Amniotic epithelial cell (primary cell): ENCODE results near the gene FMO3.
A peak's percentile ranks its signal among the peaks of the same experiment; 100 is the strongest.

Experiments
- DNase-seq: peaks from one replicate; pipeline ENCODE4 v3.0.0-alpha.2; 2010; ENCODE audit warnings: low read depth

The FMO3 gene

DNA sequence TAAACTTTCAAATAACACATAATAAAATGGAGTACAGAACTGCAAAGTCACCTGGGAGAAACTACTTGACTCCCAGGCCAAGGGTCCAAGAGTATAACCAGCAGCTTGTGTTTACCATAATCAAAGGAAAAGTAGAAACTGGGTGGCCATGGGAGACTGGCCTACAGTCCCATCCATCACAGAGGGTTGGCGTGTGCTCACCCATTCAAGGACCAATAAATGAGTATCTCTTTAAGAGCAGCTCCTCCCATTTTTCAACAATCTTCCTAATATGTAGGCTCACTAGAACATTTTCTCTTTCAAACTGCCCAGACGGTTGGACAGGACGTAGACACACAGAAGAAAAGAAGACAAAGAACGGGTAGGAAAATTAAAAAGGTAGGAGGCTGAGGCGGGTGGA is at the start of gene FMO3:
FMO3 (plus strand) TSS at position 302 of the 400 bp plus-strand sequence. CDS start 1,754 bp downstream, outside the sequence.
- DNase-seq = no peak

DNA sequence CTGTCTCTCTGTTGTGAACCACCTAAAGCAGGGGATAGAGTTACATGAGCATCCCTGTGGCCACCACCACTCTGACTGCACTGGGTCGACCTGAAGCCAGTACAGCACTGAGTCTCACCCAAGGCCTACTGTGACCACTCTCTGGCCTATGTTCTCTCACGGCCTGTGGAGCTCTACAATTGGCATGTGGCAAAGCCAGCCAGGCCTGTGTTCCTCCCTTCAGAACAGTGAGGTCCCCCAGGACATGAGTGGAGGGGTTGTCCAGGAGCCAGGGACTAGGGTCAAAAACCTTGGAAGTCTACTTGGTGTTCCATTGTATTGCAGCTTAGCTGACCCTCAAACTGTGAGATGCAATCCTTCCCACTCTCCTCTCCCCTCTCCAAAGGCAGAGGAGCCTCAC is 42.7 kb upstream of the FMO3 start:
- DNase-seq = no peak

DNA sequence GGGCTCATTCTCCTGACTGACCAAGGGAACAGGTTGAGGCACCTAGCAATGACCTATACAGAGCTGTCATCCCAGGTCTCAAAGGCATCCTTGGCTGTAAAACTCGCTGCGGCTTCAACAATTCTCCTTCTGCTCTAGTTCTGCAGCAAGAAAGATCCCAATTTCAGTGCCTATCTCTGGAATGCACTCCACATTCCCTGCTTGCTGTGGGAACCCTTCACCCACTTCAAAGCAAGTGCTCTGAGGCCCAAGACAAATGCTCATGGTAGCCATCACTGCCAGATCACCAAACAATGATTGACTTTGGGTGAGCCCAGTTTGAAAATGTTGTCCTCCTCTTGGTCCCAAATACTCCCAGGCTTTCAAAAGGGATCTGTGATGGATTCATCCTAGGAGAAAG is 37.7 kb upstream of the FMO3 start:
- DNase-seq = no peak

DNA sequence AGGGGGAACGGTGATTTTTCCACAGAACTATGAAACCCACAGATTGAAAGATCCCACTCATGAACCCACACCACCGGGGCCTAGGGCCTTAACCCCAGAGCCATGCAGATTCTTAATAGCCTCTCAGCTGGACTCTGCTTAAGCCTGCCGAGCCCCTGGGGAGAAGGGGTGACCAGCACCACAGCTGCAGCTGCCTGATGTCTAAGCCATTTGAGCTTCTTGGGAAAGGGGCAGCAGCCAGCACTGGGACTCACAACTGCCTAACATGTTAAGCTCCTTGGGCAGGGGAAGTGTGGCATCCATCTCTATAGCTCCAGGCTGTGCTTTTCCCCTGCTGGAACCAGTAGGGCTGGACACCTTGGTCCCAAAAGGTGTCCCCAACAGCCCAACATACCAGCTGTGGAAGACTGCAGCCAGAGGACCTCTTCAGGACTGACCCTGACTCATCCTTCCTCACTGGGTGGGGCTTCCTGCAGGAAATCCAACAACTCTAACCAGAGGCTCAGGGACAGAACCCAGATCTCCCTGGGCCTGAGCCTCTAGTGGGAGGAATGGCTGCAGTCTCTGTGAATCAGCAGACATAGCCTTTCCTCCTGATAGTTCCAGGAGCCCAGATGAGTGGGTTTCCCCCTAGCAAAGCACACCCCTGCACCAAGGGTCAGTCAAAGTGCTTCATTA is 34.6 kb upstream of the FMO3 start:
- DNase-seq = no peak

DNA sequence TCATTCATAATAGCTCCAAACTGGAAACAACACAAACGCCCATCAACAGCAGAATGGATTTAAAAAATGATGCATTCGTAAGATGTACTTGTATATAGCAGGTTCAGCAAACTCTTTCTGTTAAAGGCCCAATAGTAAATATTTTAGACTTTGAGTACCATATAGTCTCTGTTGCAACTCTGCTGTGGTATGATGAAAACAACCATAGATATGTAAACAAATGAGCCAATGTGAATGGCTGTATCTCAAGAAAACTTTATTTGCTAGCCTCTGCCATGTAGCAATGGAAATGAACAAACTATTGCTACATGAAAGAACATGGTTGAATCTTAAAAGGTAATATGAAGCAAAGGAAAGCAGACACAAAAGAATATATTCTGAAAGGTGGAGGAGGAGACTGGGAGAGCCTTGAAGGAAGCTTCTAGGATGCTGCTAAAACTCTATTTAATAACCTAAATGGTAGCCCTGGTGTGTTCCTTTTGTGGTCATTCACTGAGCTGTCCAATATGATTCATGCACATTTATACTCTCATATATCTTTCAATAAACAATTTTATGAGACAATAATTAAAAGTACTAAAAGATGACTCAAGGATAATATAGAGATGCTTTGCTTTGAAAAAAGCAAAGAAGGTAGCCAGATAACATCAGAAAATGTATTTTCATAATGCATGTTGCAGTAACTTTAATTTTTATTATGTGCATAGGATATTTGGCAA is 29.1 kb upstream of the FMO3 start:
- peak; percentile 1 for DNase-seq

DNA sequence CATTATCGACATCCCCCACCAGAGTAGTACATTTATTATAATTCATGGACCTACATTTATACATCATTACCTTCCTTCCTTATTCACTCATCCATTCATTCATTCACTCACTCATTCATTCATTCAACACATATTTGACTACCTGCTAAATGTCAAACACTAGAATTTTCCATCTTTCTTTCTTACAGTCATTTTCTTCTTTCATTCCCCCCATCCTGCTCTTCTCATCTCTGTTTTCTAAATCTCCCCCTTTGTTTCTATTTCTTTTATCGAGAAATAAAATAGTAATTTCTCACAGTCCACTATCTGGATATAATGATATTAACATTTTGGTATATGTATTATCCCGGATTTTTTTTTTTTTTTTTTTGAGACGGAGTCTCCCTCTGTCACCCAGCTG is 27.8 kb upstream of the FMO3 start:
- DNase-seq = no peak

DNA sequence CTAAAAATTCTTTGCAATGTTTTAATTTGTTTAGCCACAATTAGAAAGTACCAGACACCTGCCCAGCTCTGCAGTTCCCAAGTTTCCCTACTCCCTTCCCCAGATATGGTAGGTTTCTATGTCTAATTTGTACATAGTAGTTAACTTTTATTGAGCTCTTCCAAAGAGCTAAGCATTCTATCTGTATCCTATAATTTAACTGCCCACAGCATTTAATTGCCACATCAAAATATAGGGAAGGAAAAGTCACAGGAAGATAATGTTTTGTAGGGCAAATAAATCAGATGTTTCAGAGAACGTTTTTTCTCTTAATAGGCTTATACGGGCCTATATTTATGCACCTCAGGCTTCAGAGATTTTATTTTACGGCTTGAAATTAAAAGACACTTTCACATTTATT is 15.7 kb upstream of the FMO3 start:
- DNase-seq = no peak

GRCh38 chr1:171081314-171081753 is 9.4 kb upstream of the FMO3 start:
- peak; percentile 26 for DNase-seq

DNA sequence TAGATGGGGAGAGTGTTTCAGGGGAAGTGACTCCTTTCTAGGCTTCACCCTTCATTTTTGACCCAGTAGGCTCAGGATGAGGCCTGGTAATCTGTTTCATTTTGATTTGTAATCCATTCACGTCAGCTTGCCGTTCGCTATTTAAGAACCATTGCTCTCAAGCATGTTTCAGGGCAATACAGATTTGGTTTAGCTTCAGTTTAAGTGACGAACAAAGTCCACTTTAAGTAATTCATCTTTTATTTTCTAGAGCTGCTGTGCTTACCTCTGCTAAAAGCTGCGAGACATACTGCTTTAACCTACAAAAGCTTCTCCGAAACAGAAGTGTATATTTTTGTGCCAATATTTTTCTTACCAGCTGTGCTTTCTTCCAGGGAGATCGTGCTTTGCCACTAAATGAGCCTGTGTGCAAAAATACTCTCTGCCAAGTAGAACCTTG is 8.9 kb upstream of the FMO3 start:
- DNase-seq = no peak

DNA sequence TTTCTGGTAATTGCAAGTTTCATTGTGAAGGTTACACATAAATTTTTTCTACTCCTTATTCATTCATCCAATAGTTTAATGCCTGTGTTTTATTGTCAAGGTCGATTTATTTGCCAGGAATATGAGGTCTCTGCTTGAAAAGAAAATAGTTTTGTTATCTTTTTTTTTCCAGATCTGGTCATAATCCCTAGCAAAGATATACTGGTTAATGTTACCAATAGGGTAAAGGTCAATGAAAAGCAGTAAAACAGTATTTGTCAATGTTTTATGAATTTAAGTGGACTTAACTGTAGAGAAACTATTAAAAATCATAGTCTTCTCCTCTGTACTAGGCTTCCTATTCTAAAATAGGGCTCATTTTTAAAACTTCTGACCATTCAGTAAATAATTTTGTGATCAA is 8.1 kb upstream of the FMO3 start:
- no peak for DNase-seq

DNA sequence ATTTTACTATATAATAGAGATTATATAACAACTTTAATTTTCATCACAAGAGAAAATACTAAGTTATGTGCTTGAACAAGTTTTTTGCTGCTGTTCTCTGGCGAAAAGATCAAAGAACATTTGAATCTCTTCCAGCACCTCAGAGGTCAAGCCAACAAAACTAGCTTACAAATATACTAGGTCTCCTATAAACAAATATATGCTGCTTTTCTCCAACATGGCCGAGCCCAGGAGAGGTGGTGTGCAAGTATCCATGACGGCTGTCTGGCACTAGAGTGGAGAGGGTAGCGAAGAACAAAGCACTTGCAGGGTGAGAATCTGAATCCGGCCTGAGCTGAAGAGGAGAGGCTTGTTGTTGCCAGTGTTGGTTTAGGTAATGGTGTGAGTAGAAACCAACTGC is 7.5 kb upstream of the FMO3 start:
- DNase-seq = no peak

GRCh38 chr1:171084091-171084490 is 6.6 kb upstream of the FMO3 start:
- DNase-seq = no peak

GRCh38 chr1:171084870-171085269 is 5.8 kb upstream of the FMO3 start:
- no peak for DNase-seq

- DNase-seq = no peak
Measured at GRCh38 chr1:171087896-171088295, 2.8 kb upstream of the FMO3 start.

GRCh38 chr1:171103862-171104261 is 13.2 kb downstream of the FMO3 start:
- DNase-seq = no peak

DNA sequence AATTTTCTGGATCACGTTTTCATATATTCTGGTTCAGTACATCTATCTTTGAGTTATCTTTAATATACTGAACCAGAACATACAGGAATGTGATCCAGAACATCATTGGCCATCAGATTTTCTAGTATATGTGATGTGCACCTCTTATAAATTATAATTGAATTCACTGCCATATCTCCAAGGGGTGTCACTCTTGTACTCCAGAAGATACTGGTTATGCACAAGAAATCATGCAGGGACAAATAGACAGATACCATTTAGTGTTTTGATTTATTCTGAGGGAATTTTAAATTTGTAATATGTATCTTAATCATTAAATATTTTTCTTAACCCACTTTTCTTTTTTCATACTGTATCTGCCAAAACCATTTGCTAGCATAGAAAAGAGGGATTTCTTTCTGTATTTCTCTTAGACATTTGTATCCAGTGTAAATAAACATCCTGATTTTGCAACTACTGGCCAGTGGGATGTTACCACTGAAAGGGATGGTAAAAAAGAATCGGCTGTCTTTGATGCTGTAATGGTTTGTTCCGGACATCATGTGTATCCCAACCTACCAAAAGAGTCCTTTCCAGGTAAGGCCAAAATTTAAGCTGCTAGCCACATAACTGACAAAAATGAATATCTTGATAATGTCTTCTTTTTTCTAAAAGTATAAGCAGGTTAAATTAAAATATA is 16.7 kb downstream of the FMO3 start:
- no peak for DNase-seq

- DNase-seq = no peak
Measured at GRCh38 chr1:171107969-171108368, 17.3 kb downstream of the FMO3 start.

- no peak for DNase-seq
Measured at GRCh38 chr1:171109966-171110365, 19.3 kb downstream of the FMO3 start.

DNA sequence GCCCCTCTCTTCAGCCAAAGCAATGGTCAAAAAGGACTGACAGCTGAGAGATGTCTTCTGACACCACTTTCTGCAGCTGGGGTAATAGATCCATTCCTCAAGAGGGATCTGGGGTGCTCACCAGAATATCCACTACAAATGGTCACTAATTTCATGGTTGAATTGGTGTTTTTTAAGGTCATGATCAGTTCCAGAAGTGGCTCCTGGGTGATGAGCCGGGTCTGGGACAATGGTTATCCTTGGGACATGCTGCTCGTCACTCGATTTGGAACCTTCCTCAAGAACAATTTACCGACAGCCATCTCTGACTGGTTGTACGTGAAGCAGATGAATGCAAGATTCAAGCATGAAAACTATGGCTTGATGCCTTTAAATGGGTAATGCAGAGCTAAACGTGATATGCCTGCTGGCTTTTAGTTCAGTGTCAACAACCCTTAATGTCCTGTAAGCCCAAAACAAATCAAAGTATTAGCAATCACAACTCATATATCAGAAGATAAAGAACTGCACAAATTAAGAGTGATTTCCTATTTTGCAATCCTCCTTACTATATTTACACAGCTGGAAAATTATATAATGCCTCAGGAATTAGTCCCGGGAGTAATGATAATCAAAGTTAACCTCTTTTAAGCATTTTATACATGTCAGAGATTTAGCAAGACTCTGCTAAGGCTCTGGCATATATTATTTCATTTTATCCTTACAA is 20.1 kb downstream of the FMO3 start:
- DNase-seq = no peak

GRCh38 chr1:171112119-171112518 is 21.4 kb downstream of the FMO3 start:
- DNase-seq = no peak

- DNase-seq = no peak
Measured at GRCh38 chr1:171113382-171113781, 22.7 kb downstream of the FMO3 start.

GRCh38 chr1:171115280-171115897 is 24.7 kb downstream of the FMO3 start:
- DNase-seq = no peak
